Kasumi-1 (cell line): ENCODE measurements around the gene KPNA5.
A peak's percentile ranks its signal among the peaks of the same experiment; 100 is the strongest.
"Not testable (repeated sequence)": the region's sequence is repeated elsewhere in the genome, so short reads cannot be mapped to it uniquely, and the experiment has no call there.

Source experiments
- DNase-seq, 2 experiments: peaks; one replicate each; lab custom pipeline; 2025; lab: John Stamatoyannopoulos, UW

The KPNA5 gene

GRCh38 chr6:116703888-116704287 lies 22.9 kb downstream of the KPNA5 start:
- DNase-seq = not testable (repeated sequence)

- DNase-seq = no peak
Measured at GRCh38 chr6:116705917-116706316, 24.9 kb downstream of the KPNA5 start.

GRCh38 chr6:116714296-116714695 lies 33.3 kb downstream of the KPNA5 start:
- DNase-seq = no peak

DNA sequence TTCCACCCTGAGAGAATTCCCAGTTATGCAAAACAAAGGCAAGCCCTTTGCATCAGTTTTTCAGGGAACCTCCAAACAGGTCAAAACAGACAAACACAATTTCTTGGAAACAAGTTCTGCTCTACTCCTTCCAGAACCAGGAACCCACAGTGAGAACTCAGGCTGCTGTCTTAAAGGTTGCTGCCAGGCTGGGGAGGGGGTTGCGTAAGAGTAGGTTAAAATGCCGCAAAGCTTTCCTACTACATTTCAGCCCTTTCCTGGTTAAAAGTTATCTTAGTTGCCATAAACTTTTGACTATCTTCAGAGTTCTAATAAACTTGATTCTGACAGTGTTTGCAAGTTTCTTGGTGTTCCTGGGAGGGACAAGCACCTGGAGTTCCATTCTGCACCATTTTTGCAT lies 33.8 kb downstream of the KPNA5 start:
- no peak for DNase-seq

- no peak for DNase-seq
Measured at GRCh38 chr6:116726947-116727346, 45.9 kb downstream of the KPNA5 start.

GRCh38 chr6:116730513-116730912 lies 49.5 kb downstream of the KPNA5 start:
- DNase-seq = no peak

DNA sequence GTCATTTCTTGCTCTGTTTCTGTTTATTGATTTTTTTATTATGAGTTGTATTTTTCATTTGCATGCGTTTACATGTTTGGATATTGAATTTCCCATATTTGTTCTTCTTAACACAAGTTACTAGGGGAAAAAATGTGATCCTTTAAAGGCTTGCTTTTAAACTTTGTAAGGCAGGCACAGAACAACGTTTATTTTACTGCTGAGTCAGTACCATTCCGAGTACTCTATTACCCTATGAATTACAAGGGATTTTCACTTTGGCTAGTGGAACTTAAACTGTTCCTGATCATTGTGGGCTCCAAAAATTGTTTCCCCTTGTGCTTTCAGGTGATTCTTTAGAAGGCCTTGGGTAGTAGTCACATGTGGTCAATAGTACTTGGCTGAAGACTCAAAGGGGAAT lies 56.0 kb downstream of the KPNA5 start:
- DNase-seq = no peak

GRCh38 chr6:116740486-116740885 lies 59.5 kb downstream of the KPNA5 start:
- not testable (repeated sequence) for DNase-seq

DNA sequence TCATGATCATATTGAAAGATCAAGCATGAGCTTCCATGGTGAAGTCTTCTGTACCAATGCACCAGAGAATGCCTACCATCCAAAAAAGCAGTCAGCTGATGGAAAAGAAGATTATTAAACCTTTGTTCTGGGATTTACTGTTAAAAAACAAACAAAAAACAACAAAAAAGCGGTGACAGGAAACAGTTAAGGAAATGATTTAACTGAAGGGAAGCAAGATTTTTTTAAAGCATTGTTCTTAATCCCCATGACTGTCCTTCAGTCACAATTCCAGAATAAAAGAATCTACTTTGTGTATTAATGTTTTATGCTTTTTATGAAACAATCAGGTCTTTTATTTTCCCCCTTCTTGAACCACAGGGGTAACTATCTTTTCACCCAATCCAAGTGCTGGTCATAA lies 60.6 kb downstream of the KPNA5 start:
- DNase-seq = no peak

DNA sequence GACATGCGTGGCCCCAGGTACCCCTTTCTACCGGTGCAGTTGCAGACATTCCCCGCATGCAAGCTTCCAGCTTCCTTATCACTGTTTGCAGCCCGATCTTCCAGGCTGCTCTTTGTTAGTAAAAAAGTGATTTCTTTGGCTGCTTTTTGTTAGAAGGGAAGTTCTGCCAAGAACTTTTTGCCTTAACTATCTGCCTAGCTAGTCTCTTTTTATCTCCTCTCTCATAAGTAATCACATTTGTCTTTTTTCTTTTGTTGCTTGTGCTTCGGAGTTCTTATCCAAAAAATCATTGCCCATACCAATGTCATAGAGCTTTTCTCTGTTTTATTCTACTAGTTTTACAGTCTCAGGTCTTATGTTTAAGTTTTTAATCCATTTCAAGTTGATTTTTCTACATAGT lies 64.2 kb downstream of the KPNA5 start:
- DNase-seq = no peak

GRCh38 chr6:116761779-116762178 lies 80.8 kb downstream of the KPNA5 start:
- no peak for DNase-seq

DNA sequence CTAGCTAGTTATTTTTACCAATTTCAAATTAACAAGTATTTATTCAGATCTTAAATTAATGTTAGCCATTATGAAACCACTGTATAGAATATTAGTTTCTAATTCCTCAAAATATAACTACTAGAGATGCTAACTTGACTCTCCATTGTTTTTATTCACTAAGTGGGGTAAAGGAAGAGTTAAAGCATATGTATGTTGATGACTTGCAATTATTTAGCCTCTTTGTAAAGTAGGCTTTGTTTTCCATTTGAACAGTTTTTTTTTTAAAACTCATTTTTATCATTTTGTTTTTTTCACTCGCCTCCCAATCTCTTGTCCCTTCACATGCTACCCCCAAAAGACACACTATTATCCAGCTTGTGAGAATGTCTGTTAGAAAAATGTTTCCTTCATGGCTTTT lies 81.2 kb downstream of the KPNA5 start:
- DNase-seq = no peak

GRCh38 chr6:116763048-116763447 lies 82.0 kb downstream of the KPNA5 start:
- DNase-seq = no peak

- DNase-seq = no peak
Measured at GRCh38 chr6:116763906-116764628, 83.1 kb downstream of the KPNA5 start.

DNA sequence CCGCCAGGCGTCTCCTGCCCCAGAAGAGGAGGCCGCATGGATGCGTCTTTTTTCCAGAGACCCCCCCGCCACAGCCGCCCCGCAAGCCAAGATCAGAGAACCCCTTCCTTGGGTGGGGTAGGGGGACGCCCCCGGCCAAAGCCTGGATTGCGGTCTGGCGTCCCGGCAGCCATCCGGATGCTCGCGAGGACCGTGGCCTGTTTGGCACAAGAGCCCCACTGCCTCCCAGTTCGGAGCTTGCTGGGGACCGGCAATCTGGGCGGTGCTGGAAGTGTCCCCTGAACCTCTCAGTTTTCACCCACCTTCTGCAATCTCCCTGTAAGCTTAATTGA lies 83.6 kb downstream of the KPNA5 start:
- no peak for DNase-seq

DNA sequence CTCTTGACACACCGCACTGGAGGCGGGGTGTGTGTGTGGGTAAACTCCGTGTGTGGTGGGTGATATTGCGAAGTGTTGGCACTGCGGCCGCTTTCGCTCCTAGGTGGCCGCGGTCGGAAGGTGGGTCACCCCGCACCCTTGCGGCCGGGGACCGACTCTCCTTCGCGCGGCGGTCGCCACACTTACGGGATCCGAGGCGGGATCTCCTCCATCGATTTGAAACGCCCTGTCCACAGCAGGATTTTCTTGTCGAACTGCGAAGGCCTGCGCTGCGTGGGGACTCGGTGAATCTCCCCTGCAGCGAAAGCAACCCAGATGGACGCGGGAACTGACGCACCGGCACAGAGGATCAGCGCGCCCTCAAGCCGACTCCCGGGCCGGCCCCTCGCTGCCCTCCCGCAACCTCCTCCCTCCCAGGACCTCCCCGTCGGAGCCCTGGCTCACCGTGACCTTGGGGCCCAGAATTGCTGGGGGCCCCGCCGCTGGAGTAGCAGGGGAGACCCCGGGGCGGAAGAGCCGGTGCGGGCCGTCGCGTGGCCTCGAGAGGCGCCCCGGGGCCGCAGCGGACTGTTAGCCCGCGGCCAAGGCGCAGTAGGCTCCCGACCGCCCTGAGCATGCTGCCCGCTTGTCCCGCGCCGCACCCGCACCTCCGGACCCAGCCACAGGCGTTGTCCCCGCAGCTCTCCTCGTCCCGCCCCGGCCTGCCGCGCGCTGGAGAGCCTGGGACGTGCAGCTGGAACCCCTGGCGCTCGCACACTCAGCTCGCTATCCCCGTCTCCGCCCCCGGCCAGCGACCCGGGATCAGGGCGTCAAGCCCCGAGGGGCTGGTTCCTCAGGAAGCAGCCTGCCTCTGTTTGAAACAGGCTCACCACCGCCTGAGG lies 84.2 kb downstream of the KPNA5 start, which contains the start of gene FAM162B:
FAM162B (minus strand) TSS at position 759 of the 881 bp plus-strand sequence; CDS start at position 616, 143 bp downstream.
- DNase-seq = peak in 1 of 2 experiments; percentile 13

GRCh38 chr6:116766506-116767176 lies 85.6 kb downstream of the KPNA5 start:
- DNase-seq = no peak

- no peak for DNase-seq
Measured at GRCh38 chr6:116767715-116768114, 86.7 kb downstream of the KPNA5 start.

DNA sequence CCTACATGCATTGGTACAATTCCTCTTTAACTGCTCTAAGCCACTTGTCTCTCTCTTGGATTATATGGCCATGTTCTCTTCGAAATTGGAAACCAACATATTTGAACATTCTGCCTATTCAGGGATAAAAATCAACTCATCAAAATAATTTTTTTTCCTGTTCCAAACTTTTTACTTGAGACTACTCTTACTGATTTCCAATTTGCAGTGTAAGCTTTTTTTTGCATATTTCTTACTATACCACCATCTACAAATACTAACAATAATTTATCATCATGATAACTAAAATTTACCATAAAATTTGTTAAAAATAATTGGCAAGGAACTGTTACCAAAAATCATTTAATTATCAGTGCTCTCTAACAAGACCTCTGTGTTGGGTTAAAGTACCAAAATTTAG lies 91.4 kb downstream of the KPNA5 start:
- no peak for DNase-seq

- DNase-seq = no peak
Measured at GRCh38 chr6:116773886-116774285, 92.9 kb downstream of the KPNA5 start.

GRCh38 chr6:116779573-116780164 lies 98.7 kb downstream of the KPNA5 start:
- peak; percentile 65 to 72 for DNase-seq

DNA sequence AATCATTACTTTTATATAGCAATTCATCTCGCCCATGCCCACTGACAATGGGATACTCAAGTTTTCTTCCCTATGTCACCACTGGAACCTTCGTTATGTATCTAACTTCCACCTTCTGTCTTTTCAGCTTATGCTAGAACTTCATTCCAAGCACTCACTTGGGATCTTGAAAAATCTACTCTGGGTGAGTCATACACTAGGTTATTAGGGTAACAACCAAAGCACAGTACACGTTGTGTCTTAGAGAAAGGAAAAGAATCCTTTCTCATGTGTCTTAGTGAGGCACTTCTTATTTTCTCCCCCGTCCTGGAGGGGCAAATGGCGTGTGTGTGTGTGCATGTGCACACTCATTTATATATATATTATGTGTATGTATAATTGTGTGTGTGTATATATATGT lies 102.8 kb downstream of the KPNA5 start:
- DNase-seq = no peak
